Measurements from ENCODE around the gene CRYBG2. TPM values are rescaled to one million over a fixed set of nuclear protein-coding genes. Genes with fewer than 3 reads are reported as not detected.

The CRYBG2 gene
- total and polyA plus RNA-seq, 4 donors, result 0.37 to 7.7 (median 2.7) TPM

GRCh38 chr1:26399034-26399433 is 45.1 kb upstream of the CRYBG2 start:
- TF ChIP-seq CTCF (IDR thresholded peaks at IDR 0.05; ENCODE audit: control extremely low read depth, extremely low read depth), result no peak
- H3K9ac ChIP-seq (ENCODE audit: insufficient read depth in 1 of 2, low read length in 2 of 2), result no peak overlapping the region
- no peak overlapping the region for H3K27ac ChIP-seq (ENCODE audit: low read depth in 1 of 2, low read length in 1 of 2)
- no peaks in the 10 kb centered on the region for H3K27me3 ChIP-seq (ENCODE audit: control insufficient read depth in 3 of 3, insufficient read depth in 3 of 3, low read length in 2 of 3)
- DNase-seq, result no peak
- no peak for ATAC-seq (ENCODE audit: insufficient read depth, low FRiP score)
- no peaks in the 10 kb centered on the region for H3K36me3 ChIP-seq (ENCODE audit: control insufficient read depth in 4 of 4, insufficient read depth in 4 of 4, low read length in 4 of 4)
- H3K4me3 ChIP-seq, result no peak overlapping the region
- H3K9me3 ChIP-seq (ENCODE audit: control insufficient read depth in 4 of 4, insufficient read depth in 3 of 4, low read length in 3 of 4), result no peaks in the 10 kb centered on the region
- H3K4me1 ChIP-seq (ENCODE audit: control insufficient read depth in 5 of 5, insufficient read depth in 5 of 5, low read length in 5 of 5), result no peaks in the 10 kb centered on the region
- 80 to 86% methylated on average over 3 of the region's 3 CpGs for WGBS, 2 donors

DNA sequence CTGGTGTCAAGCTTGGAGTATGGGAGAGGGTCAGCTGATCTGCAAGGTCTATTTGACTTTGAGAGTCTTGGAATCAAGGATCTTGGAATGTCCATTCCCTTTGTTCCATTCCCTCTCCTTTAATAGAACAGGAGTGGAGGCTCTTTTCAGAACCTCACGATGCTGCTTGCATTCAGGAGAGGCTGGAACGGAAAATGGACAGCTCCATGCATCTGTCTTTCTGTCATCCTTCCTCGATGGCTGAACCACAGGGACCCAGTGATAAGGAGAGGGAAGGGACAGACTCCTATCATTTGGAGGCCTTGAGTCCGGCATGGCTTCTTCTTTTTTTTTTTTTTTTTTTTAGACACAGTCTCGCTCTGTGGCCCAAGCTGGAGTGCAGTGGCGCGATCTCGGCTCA is 41.8 kb upstream of the CRYBG2 start:
- Histone ChIP-seq H3K9me3 (ENCODE audit: control insufficient read depth in 4 of 4, insufficient read depth in 3 of 4, low read length in 3 of 4) (no peaks in the 10 kb centered on the region), H3K4me3 (no peak overlapping the region), H3K27me3 (ENCODE audit: control insufficient read depth in 3 of 3, insufficient read depth in 3 of 3, low read length in 2 of 3) (no peaks in the 10 kb centered on the region), H3K4me1 (ENCODE audit: control insufficient read depth in 5 of 5, insufficient read depth in 5 of 5, low read length in 5 of 5) (no peaks in the 10 kb centered on the region), H3K36me3 (ENCODE audit: control insufficient read depth in 4 of 4, insufficient read depth in 4 of 4, low read length in 4 of 4) (no peaks in the 10 kb centered on the region), H3K27ac (ENCODE audit: low read depth in 1 of 2, low read length in 1 of 2) (no peak overlapping the region), H3K9ac (ENCODE audit: insufficient read depth in 1 of 2, low read length in 2 of 2) (no peak overlapping the region)
- 82 to 87% methylated on average over 8 of the region's 8 CpGs for WGBS, 2 donors
- DNase-seq (no peak), ATAC-seq (ENCODE audit: insufficient read depth, low FRiP score) (no peak)
- TF ChIP-seq CTCF (IDR thresholded peaks at IDR 0.05; ENCODE audit: control extremely low read depth, extremely low read depth), result no peak

DNA sequence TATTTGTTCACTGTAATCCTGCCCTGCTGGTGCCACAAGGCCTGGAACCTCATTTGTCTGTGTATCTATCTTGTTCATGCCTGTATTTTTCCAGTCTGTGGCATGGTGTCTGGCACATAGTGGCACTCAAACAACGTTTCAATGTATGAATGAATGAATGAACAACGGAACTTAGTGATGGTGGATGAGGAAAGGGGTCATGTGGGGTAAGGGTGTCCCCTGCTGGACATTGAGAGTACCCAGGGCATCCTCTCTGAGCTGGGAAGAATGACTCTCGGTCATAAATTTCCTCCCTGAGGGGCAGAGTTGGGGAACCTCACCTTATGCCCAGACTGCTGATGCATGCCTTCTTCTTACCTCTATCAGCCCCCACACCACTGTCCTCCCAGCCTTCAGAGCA is 37.5 kb upstream of the CRYBG2 start:
- H3K36me3 ChIP-seq (ENCODE audit: control insufficient read depth in 4 of 4, insufficient read depth in 4 of 4, low read length in 4 of 4), result no peaks in the 10 kb centered on the region
- no peak overlapping the region for H3K27ac ChIP-seq (ENCODE audit: low read depth in 1 of 2, low read length in 1 of 2)
- H3K4me1 ChIP-seq (ENCODE audit: control insufficient read depth in 5 of 5, insufficient read depth in 5 of 5, low read length in 5 of 5), result no peaks in the 10 kb centered on the region
- TF ChIP-seq CTCF (IDR thresholded peaks at IDR 0.05; ENCODE audit: control extremely low read depth, extremely low read depth), result no peak
- no peaks in the 10 kb centered on the region for H3K9me3 ChIP-seq (ENCODE audit: control insufficient read depth in 4 of 4, insufficient read depth in 3 of 4, low read length in 3 of 4)
- WGBS, 2 donors, result 4 to 6% methylated on average over 3 of the region's 3 CpGs
- no peak for DNase-seq
- H3K27me3 ChIP-seq (ENCODE audit: control insufficient read depth in 3 of 3, insufficient read depth in 3 of 3, low read length in 2 of 3), result no peaks in the 10 kb centered on the region
- ATAC-seq (ENCODE audit: insufficient read depth, low FRiP score), result no peak
- H3K4me3 ChIP-seq, result no peak overlapping the region
- no peak overlapping the region for H3K9ac ChIP-seq (ENCODE audit: insufficient read depth in 1 of 2, low read length in 2 of 2)

DNA sequence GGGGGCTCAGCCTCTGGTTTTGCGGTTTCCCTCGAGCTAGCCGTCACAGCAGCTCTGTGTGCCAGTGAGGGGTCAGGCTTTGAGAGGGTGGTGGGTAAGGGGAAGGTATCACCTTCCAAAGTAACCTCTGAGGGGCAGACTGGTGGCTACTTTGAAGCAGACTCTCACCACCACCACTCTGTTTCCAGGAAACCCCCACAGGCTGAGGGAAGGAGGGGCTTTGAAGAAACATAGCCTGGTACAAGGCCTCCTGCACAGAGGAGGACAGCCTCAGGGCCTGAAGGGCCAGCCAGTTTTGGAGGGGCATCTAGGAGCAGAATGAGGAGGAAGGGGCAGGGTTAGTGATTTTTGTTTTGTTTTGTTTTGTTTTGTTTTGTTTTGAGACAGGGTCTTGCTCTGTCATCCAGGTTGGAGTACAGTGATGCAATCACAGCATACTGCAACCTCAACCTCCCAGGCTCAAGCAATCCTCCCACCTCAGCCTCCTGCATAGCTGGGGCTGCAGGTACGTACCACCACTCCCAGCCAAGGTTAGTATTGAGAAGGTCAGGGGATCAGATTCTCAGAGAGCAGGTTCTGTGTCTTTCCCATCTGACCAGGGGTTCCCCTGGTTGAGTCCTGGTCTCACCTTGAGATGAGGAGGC is 35.8 kb upstream of the CRYBG2 start:
- Histone ChIP-seq H3K9me3 (ENCODE audit: control insufficient read depth in 4 of 4, insufficient read depth in 3 of 4, low read length in 3 of 4) (no peaks in the 10 kb centered on the region), H3K4me3 (no peak overlapping the region), H3K4me1 (ENCODE audit: control insufficient read depth in 5 of 5, insufficient read depth in 5 of 5, low read length in 5 of 5) (no peaks in the 10 kb centered on the region), H3K9ac (ENCODE audit: insufficient read depth in 1 of 2, low read length in 2 of 2) (no peak overlapping the region), H3K27me3 (ENCODE audit: control insufficient read depth in 3 of 3, insufficient read depth in 3 of 3, low read length in 2 of 3) (no peaks in the 10 kb centered on the region), H3K36me3 (ENCODE audit: control insufficient read depth in 4 of 4, insufficient read depth in 4 of 4, low read length in 4 of 4) (no peaks in the 10 kb centered on the region), H3K27ac (ENCODE audit: low read depth in 1 of 2, low read length in 1 of 2) (no peak overlapping the region)
- DNase-seq (no peak), ATAC-seq (ENCODE audit: insufficient read depth, low FRiP score) (no peak)
- TF ChIP-seq CTCF (IDR thresholded peaks at IDR 0.05; ENCODE audit: control extremely low read depth, extremely low read depth), result no peak
- 72% methylated on average over 4 of the region's 4 CpGs for WGBS, 2 donors

Data from lung (tissue), 12 donors.